NOMO-1 treated with dmso at 0.1 percent for 144 hours (cell line): Measurements from ENCODE around the gene MEMO1.
"Not testable (repeated sequence)": the region's sequence is repeated elsewhere in the genome, so short reads cannot be mapped to it uniquely, and the experiment has no call there.

Experiments
- DNase-seq: peaks from one replicate; lab custom pipeline; 2025; ENCODE audit not compliant: unreplicated experiment; lab: John Stamatoyannopoulos, UW

The MEMO1 gene

GRCh38 chr2:31998731-31999383, 12.0 kb downstream of the MEMO1 start:
- DNase-seq, result peak; percentile 29

- no peak for DNase-seq
These were observed 13.2 kb downstream of the MEMO1 start for GRCh38 chr2:31997653-31998052.

- DNase-seq, result no peak
These were observed 14.1 kb downstream of the MEMO1 start for GRCh38 chr2:31996571-31997150.

- no peak for DNase-seq
These were observed 17.9 kb downstream of the MEMO1 start for GRCh38 chr2:31992934-31993333.

GRCh38 chr2:31992025-31992579, 18.7 kb downstream of the MEMO1 start:
- DNase-seq, result no peak

DNA sequence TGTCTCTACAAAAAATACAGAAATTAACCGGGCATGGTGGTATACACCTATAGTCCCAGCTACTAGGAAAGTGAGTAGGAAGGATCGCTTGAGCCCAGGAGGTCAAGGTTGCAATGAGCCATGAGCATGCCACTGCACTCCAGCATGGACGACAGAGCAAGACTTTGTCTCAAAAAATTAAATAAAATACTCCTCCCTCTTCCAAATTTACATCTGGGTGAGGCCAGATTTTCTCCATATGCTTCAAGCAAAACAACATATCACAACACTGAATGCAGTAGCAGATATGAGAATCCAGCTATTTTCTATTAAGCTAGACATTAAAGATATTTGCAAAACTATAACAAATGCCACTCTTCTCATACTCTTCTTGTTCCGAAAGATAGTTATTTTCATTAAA, 20.9 kb downstream of the MEMO1 start:
- no peak for DNase-seq

DNA sequence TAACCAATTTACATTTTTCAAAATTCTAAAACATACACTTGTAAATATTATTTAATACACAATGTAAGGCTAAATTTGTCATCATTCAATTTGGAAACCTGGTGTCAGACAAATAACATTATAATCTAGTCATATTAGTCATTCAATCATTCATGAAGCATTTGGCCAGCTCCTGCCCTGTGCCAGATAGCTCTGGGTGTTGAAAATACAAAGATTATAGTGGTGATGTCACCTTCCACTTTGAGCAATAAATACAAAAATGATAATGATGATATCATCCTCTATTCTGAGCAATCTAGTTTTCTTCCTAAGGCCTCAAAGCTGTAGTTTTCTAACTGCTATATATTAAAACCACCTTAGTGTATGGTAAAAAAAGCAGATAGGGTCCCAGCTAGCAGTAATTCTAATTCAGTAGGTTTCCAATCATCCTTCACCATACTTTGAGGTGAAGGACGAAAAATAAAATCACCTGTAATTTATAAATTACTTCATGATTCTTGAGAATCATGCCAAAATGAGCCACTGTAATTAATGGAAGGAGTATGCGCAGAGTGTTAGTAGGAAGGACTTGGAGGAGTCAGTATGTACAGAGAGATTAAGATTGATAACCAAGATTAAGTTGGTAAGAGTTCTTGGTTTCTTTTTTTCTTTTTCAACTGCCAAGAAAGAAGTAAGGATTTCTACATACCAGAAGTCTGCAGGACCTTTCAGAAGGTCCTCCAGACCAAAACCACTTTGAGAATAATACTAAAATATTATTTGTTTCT, 23.2 kb downstream of the MEMO1 start:
- DNase-seq, result no peak

DNA sequence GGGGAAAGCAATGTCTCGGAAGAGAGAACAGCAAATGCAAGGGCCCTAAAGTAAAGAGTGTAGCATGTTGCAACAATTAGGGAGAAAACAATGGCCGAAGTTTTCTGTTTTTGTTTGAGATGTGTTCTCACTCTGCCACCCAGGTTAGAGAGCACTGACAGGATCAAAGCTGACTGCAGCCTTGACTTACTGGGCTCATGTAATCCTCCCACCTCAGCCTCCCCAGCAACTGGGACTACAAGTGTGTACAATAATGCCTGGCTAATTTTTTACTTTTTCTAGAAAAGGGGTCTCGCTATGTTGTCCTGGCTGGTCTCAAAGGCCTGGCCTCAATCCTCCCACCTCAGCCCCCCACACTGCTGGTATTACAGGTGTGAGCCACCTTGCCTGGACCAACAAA, 23.9 kb downstream of the MEMO1 start:
- no peak for DNase-seq

DNA sequence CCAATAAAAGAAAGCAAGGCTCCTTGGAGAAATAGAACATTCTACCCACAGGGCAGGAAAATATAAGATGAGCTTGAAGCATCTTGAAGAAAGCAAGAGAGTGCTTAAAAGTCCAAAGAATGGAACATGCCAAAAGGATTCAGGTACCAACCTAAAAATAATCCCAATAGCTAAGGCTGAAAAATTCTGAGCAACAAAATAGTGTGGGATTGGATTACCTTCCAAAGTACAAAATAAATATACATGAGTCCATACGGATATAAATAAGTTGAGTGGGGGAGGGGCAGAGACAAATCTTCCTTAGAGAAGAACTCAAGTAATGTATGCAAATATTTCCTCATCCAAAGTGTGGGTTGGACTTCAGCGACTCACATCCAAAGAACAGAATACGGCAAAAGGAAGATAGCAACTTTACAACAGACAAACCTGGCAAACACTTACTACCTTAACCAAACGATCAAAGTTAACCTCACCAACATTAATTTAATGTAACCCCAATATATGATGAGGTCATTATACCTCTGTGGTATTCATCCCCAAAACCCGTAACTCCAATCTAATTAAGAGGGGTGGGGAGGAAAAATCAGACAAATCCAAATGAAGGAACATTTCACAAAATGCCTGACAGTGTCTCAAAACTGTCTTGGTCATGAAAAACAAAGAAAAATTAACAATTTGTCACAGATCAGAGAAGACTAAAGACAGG, 26.9 kb downstream of the MEMO1 start:
- no peak for DNase-seq

GRCh38 chr2:31980674-31981356, 30.0 kb downstream of the MEMO1 start:
- peak; percentile 1 for DNase-seq

- DNase-seq, result no peak
These were observed 30.9 kb downstream of the MEMO1 start for GRCh38 chr2:31979956-31980355.

- no peak for DNase-seq
These were observed 31.8 kb downstream of the MEMO1 start for GRCh38 chr2:31979018-31979417.

DNA sequence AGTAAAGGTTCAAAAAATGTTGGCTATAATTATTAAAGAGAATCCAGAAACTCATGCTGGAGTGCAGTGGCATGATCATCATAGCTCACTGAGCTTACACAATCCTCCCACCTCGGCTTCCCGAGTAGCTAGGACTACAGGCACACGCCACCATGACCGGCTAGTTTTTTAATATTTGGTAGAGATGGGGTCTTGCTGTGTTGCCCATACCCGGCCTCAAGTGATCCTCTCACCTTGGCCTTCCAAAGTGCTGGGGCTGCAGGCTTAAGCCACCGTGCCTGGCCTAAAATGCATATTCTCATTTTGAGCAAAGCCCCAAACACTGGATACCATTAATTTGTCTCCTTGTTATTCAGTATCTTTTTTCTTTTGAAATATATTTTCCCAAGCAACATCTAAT, 32.4 kb downstream of the MEMO1 start:
- DNase-seq, result no peak

GRCh38 chr2:31973665-31974064, 37.1 kb downstream of the MEMO1 start:
- DNase-seq, result no peak

- no peak for DNase-seq
These were observed 38.7 kb downstream of the MEMO1 start for GRCh38 chr2:31972059-31972458.

GRCh38 chr2:31969178-31969577, 41.6 kb downstream of the MEMO1 start:
- no peak for DNase-seq

- DNase-seq, result no peak
These were observed 43.0 kb downstream of the MEMO1 start for GRCh38 chr2:31967790-31968189.

DNA sequence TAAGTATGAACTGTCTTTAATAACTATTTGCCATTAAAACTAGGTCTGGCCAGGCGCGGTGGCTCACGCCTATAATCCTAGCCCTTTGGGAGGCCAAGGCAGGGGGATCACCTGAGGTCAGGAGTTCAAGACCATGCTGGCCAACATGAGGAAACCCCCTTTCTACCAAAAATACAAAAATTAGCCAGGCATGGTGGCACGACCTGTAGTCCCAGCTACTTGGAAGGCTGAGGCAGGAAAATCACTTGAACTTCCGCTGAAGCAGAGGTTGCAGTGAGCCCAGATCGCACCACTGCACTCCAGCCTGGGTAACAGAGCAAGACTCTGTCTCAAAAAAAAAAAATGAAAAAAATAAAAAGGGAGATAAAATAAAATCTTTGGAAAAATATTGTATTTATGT, 44.4 kb downstream of the MEMO1 start:
- DNase-seq, result not testable (repeated sequence)

GRCh38 chr2:31965094-31965493, 45.7 kb downstream of the MEMO1 start:
- DNase-seq, result no peak

GRCh38 chr2:31962757-31963361, 47.9 kb downstream of the MEMO1 start:
- no peak for DNase-seq
